GM18951 (cell line): ENCODE measurements around the gene TTC27.

Experiments
- POLR2A ChIP-seq: IDR thresholded peaks from 4 replicates; pipeline ENCODE4 v1.6.1; 2011; ENCODE audit warnings: mild to moderate bottlenecking; ENCODE audit not compliant: insufficient read length, insufficient read depth; ENCODE audit errors: extremely low read depth
- in situ Hi-C: fragments of 300-500 bp; cut with MboI; formaldehyde crosslinking; loops from one replicate; pipeline ENCODE4 v1.12.0; 2022; ENCODE audit warnings: low sequenced_read_pairs, mixed read lengths, inconsistent platforms; ENCODE audit not compliant: unreplicated experiment

The TTC27 gene

GRCh38 chr2:32691678-32692077, 63.8 kb downstream of the TTC27 start:
- in situ Hi-C loops, result no loop called here
- TF ChIP-seq POLR2A, result no peak

GRCh38 chr2:32696439-32696838, 68.6 kb downstream of the TTC27 start:
- in situ Hi-C loops, result no loop called here
- no peak for TF ChIP-seq POLR2A

- in situ Hi-C loops, result no loop called here
- no peak for TF ChIP-seq POLR2A
Measured at GRCh38 chr2:32697156-32697555, 69.3 kb downstream of the TTC27 start.

GRCh38 chr2:32699151-32699550, 71.3 kb downstream of the TTC27 start:
- in situ Hi-C loops, result no loop called here
- no peak for TF ChIP-seq POLR2A

DNA sequence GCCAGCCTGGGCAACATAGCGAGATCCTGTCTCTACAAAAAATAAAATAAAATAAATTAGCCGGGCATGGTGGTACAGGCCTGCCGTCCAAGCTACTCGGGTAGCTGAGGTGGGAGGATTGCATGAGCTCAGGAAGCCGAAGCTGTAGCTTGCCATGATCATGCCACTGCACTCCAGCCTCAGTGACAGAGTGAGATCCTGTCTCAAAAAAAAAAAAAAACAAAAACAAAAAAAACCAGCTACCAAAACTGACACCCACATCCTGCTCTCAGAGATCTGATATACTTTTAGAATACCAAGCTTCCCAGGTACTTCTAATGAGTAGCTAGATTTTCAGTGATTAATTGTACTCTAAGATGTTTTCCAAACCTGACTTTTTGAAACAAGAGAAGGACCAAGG, 74.0 kb downstream of the TTC27 start:
- TF ChIP-seq POLR2A, result no peak
- in situ Hi-C loops, result no loop called here

DNA sequence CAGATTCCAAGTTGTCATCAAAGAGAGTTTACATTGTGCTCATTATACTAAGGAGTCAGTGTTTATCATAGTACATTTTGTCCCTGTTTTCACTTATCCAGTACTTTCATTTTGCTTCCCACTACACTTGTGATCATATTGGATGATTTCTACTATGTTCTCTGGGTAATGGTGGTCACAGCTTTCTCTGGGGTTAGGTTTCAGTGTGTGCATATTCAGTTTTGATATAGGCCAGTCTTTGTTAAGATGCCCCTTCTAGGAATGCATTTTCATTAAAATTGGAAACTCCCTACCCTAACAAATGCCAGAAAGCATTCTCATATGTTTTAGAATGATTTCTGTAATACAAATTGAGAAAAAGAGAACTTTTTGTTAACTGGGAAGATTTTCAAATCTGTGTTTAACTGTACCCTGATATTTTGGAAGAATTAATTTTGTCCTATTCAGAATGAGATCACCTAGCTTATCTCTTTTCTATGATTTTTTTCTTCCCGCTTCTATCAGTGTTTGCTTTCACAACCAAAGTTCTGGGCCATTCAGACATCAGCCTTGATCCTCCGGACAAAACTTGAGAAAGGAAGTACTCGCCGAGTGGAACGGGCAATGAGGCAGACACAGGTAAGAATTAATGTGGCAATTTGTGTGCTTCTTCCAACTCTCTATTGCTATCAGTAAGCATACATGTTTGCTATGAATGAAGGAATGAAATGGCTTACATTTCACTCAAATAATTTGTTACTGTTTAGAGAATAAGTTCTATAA, 74.6 kb downstream of the TTC27 start:
- TF ChIP-seq POLR2A, result no peak
- in situ Hi-C loops, result no loop called here

DNA sequence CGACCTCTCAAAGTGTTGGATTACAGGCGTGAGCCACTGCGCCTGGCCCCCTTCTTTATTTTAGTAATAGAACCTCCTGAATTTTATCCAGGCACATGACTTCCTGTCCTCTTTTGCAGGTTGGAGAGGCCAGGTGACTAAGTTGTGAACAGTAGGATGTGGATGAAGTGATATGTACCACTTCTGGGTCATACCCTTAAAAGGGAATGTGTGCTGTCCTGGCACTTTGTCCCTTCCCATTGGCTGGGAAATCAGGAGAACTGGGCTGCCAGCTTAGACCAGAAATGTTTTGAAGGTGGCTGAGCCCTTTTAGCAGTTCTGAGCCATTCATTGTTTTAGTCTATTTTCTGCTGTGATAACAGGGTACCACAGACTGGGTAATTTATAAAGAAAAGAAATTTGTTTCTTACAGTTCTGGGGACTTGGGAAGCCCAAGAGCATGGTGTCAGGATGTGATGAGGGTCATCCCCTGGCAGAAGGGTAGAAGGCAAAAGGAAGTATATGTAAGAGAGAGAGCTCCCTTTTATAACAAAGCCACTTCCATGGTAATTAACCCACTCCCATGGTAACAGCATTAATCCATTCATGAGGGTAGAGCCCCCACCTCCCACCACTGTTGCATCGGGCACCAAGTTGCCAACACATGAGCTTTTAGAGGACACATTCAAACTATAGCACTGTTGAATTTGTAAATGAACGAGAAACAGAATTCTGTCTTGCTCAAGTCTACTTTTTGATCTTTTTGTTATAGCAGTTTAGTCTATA, 79.1 kb downstream of the TTC27 start:
- in situ Hi-C loops, result no loop called here

DNA sequence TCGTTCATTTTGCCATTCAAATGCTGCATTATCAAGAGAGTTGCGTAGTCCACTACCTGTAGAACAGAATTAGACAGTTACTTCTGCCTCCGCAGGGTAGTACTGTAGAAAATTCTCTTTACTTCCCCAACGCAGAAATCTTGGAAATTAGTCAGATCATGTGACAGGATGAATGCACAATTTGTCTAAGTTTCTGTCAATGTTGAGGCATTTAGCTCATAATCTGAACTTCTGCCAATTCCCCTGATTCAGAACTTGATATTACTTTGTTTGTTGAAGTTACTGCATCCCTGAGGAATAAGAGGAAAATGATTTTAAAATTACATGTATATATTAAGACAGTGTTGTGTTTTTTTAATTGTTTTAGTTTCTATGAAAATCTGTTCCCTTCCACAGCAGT, 83.4 kb downstream of the TTC27 start:
- no peak for TF ChIP-seq POLR2A
- in situ Hi-C loops, result no loop called here

More for the DNA sequence above, 79.1 kb downstream of the TTC27 start:
- TF ChIP-seq POLR2A, result no peak

DNA sequence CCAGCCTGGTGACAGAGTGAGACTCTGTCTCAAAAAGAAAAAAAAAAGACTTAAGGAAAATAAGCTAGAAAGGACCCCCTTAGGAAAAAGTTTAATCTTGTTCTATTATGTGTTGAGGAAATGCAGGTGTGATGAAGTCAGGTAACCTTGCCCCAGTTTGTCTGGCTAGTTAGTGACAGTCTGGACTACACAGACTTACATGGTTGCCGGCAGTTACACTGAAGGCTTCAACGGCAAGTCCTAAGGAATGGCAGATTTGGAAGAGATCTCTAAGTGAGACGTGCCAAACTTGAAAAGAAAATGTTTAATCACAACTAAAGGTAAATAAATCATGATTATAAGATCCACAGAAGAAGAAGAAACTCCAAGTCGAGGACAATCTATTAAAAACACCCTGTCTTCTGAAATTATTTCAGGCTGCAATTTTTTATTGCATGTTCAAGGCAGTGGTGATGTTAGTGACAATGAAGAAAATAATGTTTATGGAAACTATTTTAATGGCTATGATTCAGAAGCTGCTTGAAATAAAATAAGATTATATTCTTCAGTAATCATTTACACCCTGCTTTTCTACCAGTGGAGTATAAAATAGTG, 84.2 kb downstream of the TTC27 start:
- in situ Hi-C loops, result no loop called here
- no peak for TF ChIP-seq POLR2A

DNA sequence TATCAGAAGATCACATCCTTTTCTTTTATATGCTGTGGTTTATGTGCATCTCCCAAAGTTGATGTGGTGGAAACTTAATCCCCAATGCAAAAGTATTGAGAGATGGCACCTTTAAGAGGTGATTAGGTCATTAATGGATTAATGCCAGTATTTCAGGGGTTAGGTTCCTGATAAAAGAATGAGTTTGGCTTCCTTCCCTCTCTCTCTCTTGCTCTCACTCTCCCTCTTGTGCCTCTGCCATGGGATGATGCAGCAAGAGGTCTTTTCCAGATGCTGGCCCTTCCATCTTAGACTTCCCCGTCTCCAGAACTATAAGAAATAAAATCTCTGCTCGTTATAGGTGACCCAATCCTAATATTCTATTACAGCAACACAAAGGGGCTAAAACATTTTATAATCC, 85.0 kb downstream of the TTC27 start:
- in situ Hi-C loops, result no loop called here

GRCh38 chr2:32714521-32714920, 86.7 kb downstream of the TTC27 start:
- no peak for TF ChIP-seq POLR2A
- in situ Hi-C loops, result no loop called here

More for the DNA sequence above, 85.0 kb downstream of the TTC27 start:
- no peak for TF ChIP-seq POLR2A

DNA sequence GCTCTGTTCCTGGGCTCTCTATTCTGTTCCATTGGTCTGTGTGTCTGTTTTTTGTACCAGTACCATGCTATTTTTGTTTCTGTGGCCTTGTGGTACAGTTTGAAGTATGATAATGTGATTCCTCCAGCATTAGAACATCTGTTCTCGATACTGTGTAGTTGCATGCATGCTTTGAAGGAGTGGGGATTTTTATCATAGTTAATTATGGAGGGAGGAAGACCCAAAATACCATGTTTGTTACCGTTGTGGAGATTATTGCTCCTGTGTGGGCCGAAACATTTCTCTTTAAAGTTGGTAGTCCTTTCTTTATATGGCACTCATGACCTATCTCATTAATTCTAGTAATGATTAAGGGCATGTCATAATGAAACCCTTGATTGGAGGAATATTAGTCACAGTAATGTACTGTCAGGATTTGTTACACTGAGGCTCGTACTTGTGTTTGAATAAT, 87.6 kb downstream of the TTC27 start:
- TF ChIP-seq POLR2A, result no peak
- in situ Hi-C loops, result no loop called here

DNA sequence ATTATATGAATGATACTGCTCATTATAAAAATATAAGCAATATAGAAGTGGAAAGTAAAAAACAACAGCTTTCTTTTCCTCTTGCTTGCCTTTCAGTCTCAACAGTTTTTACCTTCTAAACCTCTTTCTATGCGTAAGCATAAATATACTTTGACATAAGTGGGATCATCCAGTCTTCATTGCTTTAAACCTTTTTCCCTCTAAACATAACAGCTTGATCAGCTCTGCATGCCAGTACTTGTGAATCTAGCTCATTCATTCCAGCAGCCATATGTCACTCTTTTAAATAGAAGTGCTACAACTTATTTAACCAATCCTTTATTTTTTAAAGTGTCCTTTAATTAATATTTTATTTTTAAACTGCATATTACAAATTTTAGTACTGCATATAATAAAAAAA, 88.1 kb downstream of the TTC27 start:
- TF ChIP-seq POLR2A, result no peak
- in situ Hi-C loops, result no loop called here
